HCT116 (cell line): Measurements from ENCODE around the gene SOX6. TPM values are rescaled to one million over a fixed set of nuclear protein-coding genes. Genes with fewer than 3 reads are reported as not detected.

Source experiments
- ATAC-seq: fragments of 200-7000 bp; cut with Tn5 transposase; 2 replicates; pipeline ENCODE4 v1.9.1; 2020; ENCODE audit warnings: mild to moderate bottlenecking, moderate library complexity
- BruUV-seq: library from RNA; stranded (reverse); fragments of 400-500 nt; replicated peaks from 2 replicates; lab custom pipeline; 2021; lab: Mats Ljungman, UMichigan
- CTCF ChIA-PET: fragments of 300-600 bp; sonication (Branson Sonifier 250); formaldehyde crosslinking; loops from one replicate; lab custom pipeline; 2021; ENCODE audit warnings: antibody characterized with exemption; lab: Charles Lee
- POLR2A ChIA-PET: fragments of 300-600, 350-600 bp; sonication (Branson Sonifier 250); formaldehyde crosslinking; loops from one replicate; lab custom pipeline; 2021; ENCODE audit warnings: antibody characterized with exemption; lab: Charles Lee
- RAD21 ChIA-PET, 2 experiments: fragments of 300-600 bp; sonication (Branson Sonifier 250); formaldehyde crosslinking; loops; one replicate each; lab custom pipeline; 2023; ENCODE audit warnings: low total read pairs in 2 of 2; ENCODE audit not compliant: uncharacterized antibody in 2 of 2, unreplicated experiment in 2 of 2, low non-redundant PET in 1 of 2; lab: Charles Lee
- DNase-seq: peaks from one replicate; pipeline ENCODE4 v3.0.0-alpha.2; 2010; ENCODE audit warnings: low read depth, low spot score
- H2AFZ ChIP-seq: fragments of 200-600 bp; shearing (Covaris generic), sonication (generic); 2 replicates; pipeline ENCODE4 v1.6.1; 2017; ENCODE audit warnings: low read depth, mixed run types, mixed read lengths, antibody characterized with exemption, low read length; ENCODE audit not compliant: poor library complexity, severe bottlenecking
- H3K27ac ChIP-seq: 2 replicates; pipeline ENCODE4 v1.5.1; 2012; ENCODE audit warnings: low read depth, low read length
- H3K27me3 ChIP-seq: fragments of 200-600 bp; sonication (generic); 2 replicates; pipeline ENCODE4 v1.6.1; 2016; ENCODE audit warnings: mixed run types, low read length, mixed read lengths; ENCODE audit not compliant: insufficient read depth
- H3K36me3 ChIP-seq, 2 experiments: fragments of 200-500 bp in 1 of 2; fragments of 200-600 bp in 1 of 2; sonication (Bioruptor generic) in 1 of 2; sonication (generic) in 1 of 2; 2 replicates each; pipeline versions ENCODE4 v1.5.1 to v1.6.1; 2014 to 2016; ENCODE audit warnings: low read length in 2 of 2, inconsistent platforms in 1 of 2, mixed read lengths in 1 of 2, mixed run types in 1 of 2; ENCODE audit not compliant: insufficient read depth in 2 of 2, control insufficient read depth in 1 of 2
- H3K4me1 ChIP-seq, 2 experiments: fragments of 200-600 bp in 1 of 2; sonication (generic) in 1 of 2; 2 replicates each; pipeline versions ENCODE4 v1.5.1 to v1.6.1; 2012 to 2017; ENCODE audit warnings: low read length in 2 of 2, inconsistent platforms in 1 of 2, mild to moderate bottlenecking in 1 of 2, mixed read lengths in 1 of 2, mixed run types in 1 of 2, moderate library complexity in 1 of 2; ENCODE audit not compliant: insufficient read depth in 2 of 2, control insufficient read depth in 1 of 2
- H3K4me2 ChIP-seq: fragments of 200-600 bp; sonication (generic); 2 replicates; pipeline ENCODE4 v1.6.1; 2017; ENCODE audit warnings: mixed run types, low read length, mixed read lengths
- H3K4me3 ChIP-seq, 2 experiments: fragments of 200-600 bp in 1 of 2; sonication (generic) in 1 of 2; replicated peaks in 1 of 2; 2 replicates each; pipeline ENCODE4 v1.5.1; 2011 to 2016; ENCODE audit warnings: low read length in 2 of 2, control low read depth in 1 of 2, low read depth in 1 of 2, mild to moderate bottlenecking in 1 of 2, mixed read lengths in 1 of 2, mixed run types in 1 of 2
- H3K79me2 ChIP-seq: fragments of 200-600 bp; sonication (generic); 2 replicates; pipeline ENCODE4 v1.6.1; 2017; ENCODE audit warnings: mild to moderate bottlenecking, mixed run types, low read length, moderate library complexity, mixed read lengths; ENCODE audit not compliant: insufficient read depth
- H3K9ac ChIP-seq: fragments of 200-600 bp; sonication (generic); 2 replicates; pipeline ENCODE4 v1.6.1; 2016; ENCODE audit warnings: low read length, mixed read lengths
- H3K9me2 ChIP-seq: fragments of 200-600 bp; sonication (generic), shearing (Covaris generic); 2 replicates; pipeline ENCODE4 v1.6.1; 2017; ENCODE audit warnings: mixed run types, mild to moderate bottlenecking, moderate library complexity; ENCODE audit not compliant: insufficient read depth
- H3K9me3 ChIP-seq, 2 experiments: fragments of 200-500 bp in 1 of 2; fragments of 200-600 bp in 1 of 2; sonication (Bioruptor generic) in 1 of 2; sonication (generic) in 1 of 2; 2 replicates each; pipeline ENCODE4 v1.6.1; 2014 to 2017; ENCODE audit warnings: low read length in 2 of 2, mixed read lengths in 2 of 2, inconsistent platforms in 1 of 2, low read depth in 1 of 2, mild to moderate bottlenecking in 1 of 2, mixed run types in 1 of 2, moderate library complexity in 1 of 2; ENCODE audit not compliant: control insufficient read depth in 1 of 2, insufficient read depth in 1 of 2
- H4K20me1 ChIP-seq: fragments of 200-600 bp; sonication (generic), shearing (Covaris generic); 2 replicates; pipeline ENCODE4 v1.6.1; 2017; ENCODE audit warnings: mixed run types, mild to moderate bottlenecking, moderate library complexity; ENCODE audit not compliant: insufficient read depth
- ATF3 ChIP-seq: IDR thresholded peaks from 2 replicates; pipeline ENCODE4 v1.6.1; 2012
- CEBPB ChIP-seq: IDR thresholded peaks from 2 replicates; pipeline ENCODE4 v1.6.1; 2012; ENCODE audit warnings: low read depth
- CTCF ChIP-seq, 3 experiments: fragments of 200-600 bp in 1 of 3; sonication (generic) in 1 of 3; IDR thresholded peaks in 2 of 3; conservative IDR thresholded peaks in 1 of 3; 2 replicates each; pipeline ENCODE4 v1.5.1; 2012 to 2017; ENCODE audit warnings: low read depth in 2 of 3, low read length in 2 of 3, antibody characterized with exemption in 1 of 3, borderline replicate concordance in 1 of 3, control low read depth in 1 of 3, mild to moderate bottlenecking in 1 of 3, mixed read lengths in 1 of 3, mixed run types in 1 of 3, moderate library complexity in 1 of 3; ENCODE audit not compliant: insufficient read depth in 1 of 3
- MAX ChIP-seq: IDR thresholded peaks from 2 replicates; pipeline ENCODE4 v1.6.1; 2012
- POLR2A ChIP-seq: IDR thresholded peaks from 2 replicates; pipeline ENCODE4 v1.7.0; 2011; ENCODE audit warnings: borderline replicate concordance; ENCODE audit not compliant: insufficient read depth, insufficient read length; ENCODE audit errors: extremely low read depth
- TCF7L2 ChIP-seq: IDR thresholded peaks from 2 replicates; pipeline ENCODE4 v1.7.0; 2011; ENCODE audit warnings: borderline replicate concordance, inconsistent platforms; ENCODE audit not compliant: insufficient read depth, insufficient read length; ENCODE audit errors: extremely low read depth
- YY1 ChIP-seq: IDR thresholded peaks from 2 replicates; pipeline ENCODE4 v1.6.1; 2011; ENCODE audit warnings: low read length, low read depth, moderate library complexity, mild to moderate bottlenecking; ENCODE audit not compliant: insufficient replicate concordance; ENCODE audit errors: extremely low read depth
- ZBTB33 ChIP-seq: IDR thresholded peaks from 2 replicates; pipeline ENCODE4 v1.6.1; 2011; ENCODE audit warnings: mild to moderate bottlenecking, low read length, moderate library complexity; ENCODE audit not compliant: insufficient replicate concordance; ENCODE audit errors: extremely low read depth
- ZNF274 ChIP-seq: fragments of 200-500 bp; sonication (Bioruptor generic); IDR thresholded peaks from 2 replicates; pipeline ENCODE4 v1.6.1; 2014; ENCODE audit warnings: mild to moderate bottlenecking, low read depth, low read length, inconsistent platforms
- intact Hi-C: fragments of 100-400 bp; cut with micrococcal nuclease; formaldehyde crosslinking; loops from 2 replicates; pipeline ENCODE4 v1.10.0; 2022
- total RNA-seq: library from RNA; stranded (reverse); gene quantifications from one replicate; pipeline ENCODE4 v1.2.1, GENCODE V29; 2021; ENCODE audit not compliant: unreplicated experiment

SOX6 gene
- total RNA-seq, 1 experiment from 2014 or later = 0.81 TPM

- TF ChIP-seq ZBTB33 (no peak), ATF3 (no peak), YY1 (no peak)
Observed at GRCh38 chr11:16078936-16079335, 277.4 kb downstream of the SOX6 start (continued).

- POLR2A ChIA-PET = no interaction called here
- RAD21 ChIA-PET = interaction anchor here in 1 of 2 experiments (0.5 kb wide), 1 partner anchor 26 kb away, joined by 3 read pairs; no protein-coding TSS in a partner anchor
Observed at GRCh38 chr11:16070573-16070972, 285.8 kb downstream of the SOX6 start.

More at GRCh38 chr11:16070573-16070972, 285.8 kb downstream of the SOX6 start:
- Histone ChIP-seq H2AFZ (no peak overlapping the region), H3K9me3 (no peaks in the 10 kb centered on the region), H3K9ac (no peak overlapping the region), H3K27ac (no peak overlapping the region), H3K36me3 (no peaks in the 10 kb centered on the region), H3K4me2 (no peak overlapping the region), H3K79me2 (no peaks in the 10 kb centered on the region), H3K27me3 (no peaks in the 10 kb centered on the region), H3K4me1 (no peaks in the 10 kb centered on the region), H3K4me3 (no peak overlapping the region), H4K20me1 (no peaks in the 10 kb centered on the region), H3K9me2 (no peaks in the 10 kb centered on the region)
- no TSS peak for BruUV-seq
- intact Hi-C loops = no loop called here
- no peak for TF ChIP-seq TCF7L2
- TF ChIP-seq MAX = no peak
- TF ChIP-seq POLR2A = no peak
- TF ChIP-seq ZBTB33 = no peak
- 0 out of 6 replicates have a peak, but pooled peaks of 1 of the 3 experiments have one; percentile 10 for TF ChIP-seq CTCF (IDR thresholded peaks at IDR 0.05 in 2 of 3, conservative IDR thresholded peaks at IDR 0.05 in 1 of 3; ENCODE audit: borderline replicate concordance in 1 of 3, insufficient read depth in 1 of 3, low read depth in 2 of 3, low read length in 2 of 3)
- no peak for TF ChIP-seq CEBPB
- no peak for TF ChIP-seq ZNF274
- CTCF ChIA-PET = no interaction called here
- DNase-seq = no peak
- ATAC-seq = no peak
